ENCODE results near the gene CENPC.
"Not testable (repeated sequence)": the region's sequence is repeated elsewhere in the genome, so short reads cannot be mapped to it uniquely, and the experiment has no call there.

CENPC gene

DNA sequence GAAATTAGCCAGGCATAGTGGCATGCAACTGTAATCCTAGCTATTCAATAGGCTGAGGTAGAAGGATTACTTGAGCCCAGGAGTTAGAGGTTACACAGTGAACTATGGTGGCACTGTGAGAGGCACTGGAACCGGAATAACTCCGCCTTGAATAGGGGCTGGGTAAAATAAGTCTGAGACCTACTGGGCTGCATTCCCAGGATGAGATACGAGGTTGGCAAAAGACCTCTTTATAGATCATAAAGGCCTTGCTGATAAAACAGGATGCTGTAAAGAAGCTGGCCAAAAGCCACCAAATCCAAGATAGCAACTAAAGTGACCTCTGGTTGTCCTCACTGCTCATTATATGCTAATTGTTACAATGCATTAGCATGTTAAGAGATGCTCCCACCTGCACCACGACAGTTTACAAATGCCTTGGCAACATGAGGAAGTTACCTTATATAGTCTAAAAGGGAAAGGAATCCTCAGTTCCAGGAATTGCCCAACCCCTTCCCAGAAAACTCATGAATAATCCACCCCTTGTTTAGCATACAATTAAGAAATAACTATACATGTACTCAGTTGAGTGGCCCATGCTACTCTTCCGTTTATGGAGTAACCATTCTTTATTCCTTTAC, 88.6 kb downstream of the CENPC start:
- no peak overlapping the region for H3K4me3 ChIP-seq (ENCODE audit: low read length)
- TF ChIP-seq CTCF (IDR thresholded peaks at IDR 0.05; ENCODE audit: insufficient read depth, low read depth, low read length, missing control alignments) = no peak
- DNase-seq (ENCODE audit: low read depth) = no peak

DNA sequence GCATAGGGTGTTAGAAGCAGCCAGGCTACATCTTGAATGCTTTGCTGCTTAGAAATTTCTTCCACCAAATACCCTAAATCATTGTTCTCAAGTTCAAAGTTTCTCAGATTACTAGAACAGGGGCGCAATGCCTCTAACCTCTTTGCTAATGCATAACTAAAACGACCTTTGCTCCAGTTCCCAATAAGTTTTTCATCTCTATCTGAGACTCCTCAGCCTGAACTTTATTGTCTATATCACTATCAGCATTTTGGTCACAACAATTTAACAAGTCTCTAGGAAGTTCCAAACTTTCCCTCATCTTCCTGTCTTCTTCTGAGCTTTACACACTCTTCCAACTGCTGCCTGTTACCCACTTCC, 92.5 kb downstream of the CENPC start:
- DNase-seq (ENCODE audit: low read depth); H3K4me3 ChIP-seq (ENCODE audit: low read length): not testable (repeated sequence)

- H3K4me3 ChIP-seq (ENCODE audit: low read length) = no peak overlapping the region
- no peak for TF ChIP-seq CTCF (IDR thresholded peaks at IDR 0.05; ENCODE audit: insufficient read depth, low read depth, low read length, missing control alignments)
- no peak for DNase-seq (ENCODE audit: low read depth)
Measured at GRCh38 chr4:67452100-67452845, 93.0 kb downstream of the CENPC start.

DNA sequence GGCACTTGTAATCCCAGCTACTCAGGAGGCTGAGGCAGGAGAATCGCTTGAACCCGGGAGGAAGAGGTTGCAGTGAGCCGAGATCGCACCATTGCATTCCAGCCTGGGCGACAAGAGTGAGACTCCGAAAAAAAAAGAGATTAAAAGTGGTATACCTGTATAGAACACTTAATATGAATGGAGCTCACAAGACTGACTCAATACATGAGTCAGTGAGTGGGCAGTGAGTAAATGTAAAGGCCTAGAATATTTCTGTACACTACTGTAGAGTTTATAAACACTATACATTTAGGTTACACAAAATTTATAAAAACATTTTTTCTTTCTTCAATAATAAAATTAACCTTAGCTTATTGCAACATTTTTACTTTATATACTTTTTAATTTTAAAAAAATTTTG, 93.8 kb downstream of the CENPC start:
- peak; percentile 75 for DNase-seq (ENCODE audit: low read depth)
- H3K4me3 ChIP-seq (ENCODE audit: low read length) = no peak overlapping the region
- no peak for TF ChIP-seq CTCF (IDR thresholded peaks at IDR 0.05; ENCODE audit: insufficient read depth, low read depth, low read length, missing control alignments)

- DNase-seq (ENCODE audit: low read depth) = no peak
- H3K4me3 ChIP-seq (ENCODE audit: low read length) = no peak overlapping the region
- no peak for TF ChIP-seq CTCF (IDR thresholded peaks at IDR 0.05; ENCODE audit: insufficient read depth, low read depth, low read length, missing control alignments)
Measured at GRCh38 chr4:67448621-67449020, 96.7 kb downstream of the CENPC start.

GRCh38 chr4:67447873-67448272, 97.4 kb downstream of the CENPC start:
- DNase-seq (ENCODE audit: low read depth) = no peak
- no peak overlapping the region for H3K4me3 ChIP-seq (ENCODE audit: low read length)
- TF ChIP-seq CTCF (IDR thresholded peaks at IDR 0.05; ENCODE audit: insufficient read depth, low read depth, low read length, missing control alignments) = no peak

GRCh38 chr4:67446811-67447210, 98.5 kb downstream of the CENPC start:
- DNase-seq (ENCODE audit: low read depth) = no peak
- no peak overlapping the region for H3K4me3 ChIP-seq (ENCODE audit: low read length)
- no peak for TF ChIP-seq CTCF (IDR thresholded peaks at IDR 0.05; ENCODE audit: insufficient read depth, low read depth, low read length, missing control alignments)

DNA sequence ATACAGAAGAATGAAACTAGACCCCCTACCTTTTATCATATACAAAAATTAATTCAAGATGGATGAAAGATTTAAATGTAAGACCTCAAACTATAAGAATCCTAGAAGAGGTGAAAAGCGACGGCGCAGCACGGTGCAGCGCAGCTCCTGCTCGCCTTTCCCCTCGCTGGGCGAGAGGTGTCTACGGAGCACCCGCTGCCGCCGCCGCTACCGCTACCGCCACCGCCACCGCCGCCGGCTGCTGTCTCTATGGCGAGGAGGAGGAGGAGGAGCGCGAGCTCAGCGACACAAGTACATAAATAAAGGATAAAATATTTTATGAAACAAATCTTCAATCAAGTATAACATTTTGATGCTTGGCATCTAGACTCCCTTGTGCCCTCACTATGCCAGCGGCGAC, 99.4 kb downstream of the CENPC start:
- not testable (repeated sequence) for H3K4me3 ChIP-seq (ENCODE audit: low read length); DNase-seq (ENCODE audit: low read depth)

Measured in epithelial cell of esophagus (primary cell).